Jurkat, Clone E6-1 (cell line): ENCODE data around the gene PPP6R3.

Experiments used
- DNase-seq: peaks from one replicate; pipeline ENCODE4 v3.0.0-alpha.2; 2011; ENCODE audit warnings: low read depth, low spot score
- H3K4me3 ChIP-seq: 2 replicates; pipeline ENCODE4 v1.5.1; 2011; ENCODE audit warnings: mild to moderate bottlenecking, low read length, control low read depth, moderate library complexity

PPP6R3 gene

GRCh38 chr11:68480193-68480592 lies 19.6 kb downstream of the PPP6R3 start:
- H3K4me3 ChIP-seq, result no peak overlapping the region
- DNase-seq, result no peak

- no peak for DNase-seq
These were observed 20.4 kb downstream of the PPP6R3 start for GRCh38 chr11:68480852-68481510.

GRCh38 chr11:68481579-68482240 lies 21.2 kb downstream of the PPP6R3 start:
- H3K4me3 ChIP-seq, result no peak overlapping the region
- DNase-seq, result no peak

More at GRCh38 chr11:68480852-68481510, 20.4 kb downstream of the PPP6R3 start:
- no peak overlapping the region for H3K4me3 ChIP-seq

GRCh38 chr11:68488623-68489022 lies 28.1 kb downstream of the PPP6R3 start:
- no peak for DNase-seq
- H3K4me3 ChIP-seq, result no peak overlapping the region

GRCh38 chr11:68495220-68495729 lies 34.7 kb downstream of the PPP6R3 start:
- DNase-seq, result no peak
- no peak overlapping the region for H3K4me3 ChIP-seq

- DNase-seq, result no peak
- no peak overlapping the region for H3K4me3 ChIP-seq
These were observed 35.3 kb downstream of the PPP6R3 start for GRCh38 chr11:68495872-68496271.

GRCh38 chr11:68497761-68498160 lies 37.2 kb downstream of the PPP6R3 start:
- no peak overlapping the region for H3K4me3 ChIP-seq
- DNase-seq, result no peak

GRCh38 chr11:68498321-68498720 lies 37.8 kb downstream of the PPP6R3 start:
- DNase-seq, result no peak
- H3K4me3 ChIP-seq, result no peak overlapping the region

- H3K4me3 ChIP-seq, result no peak overlapping the region
- DNase-seq, result no peak
These were observed 38.6 kb downstream of the PPP6R3 start for GRCh38 chr11:68498903-68499883.

GRCh38 chr11:68500206-68500605 lies 39.7 kb downstream of the PPP6R3 start:
- no peak for DNase-seq
- no peak overlapping the region for H3K4me3 ChIP-seq

- no peak for DNase-seq
- H3K4me3 ChIP-seq, result no peak overlapping the region
These were observed 41.3 kb downstream of the PPP6R3 start for GRCh38 chr11:68501813-68502212.

GRCh38 chr11:68503251-68503687 lies 42.7 kb downstream of the PPP6R3 start:
- DNase-seq, result no peak

GRCh38 chr11:68503792-68504191 lies 43.2 kb downstream of the PPP6R3 start:
- H3K4me3 ChIP-seq, result no peak overlapping the region
- DNase-seq, result no peak

More at GRCh38 chr11:68503251-68503687, 42.7 kb downstream of the PPP6R3 start:
- no peak overlapping the region for H3K4me3 ChIP-seq

- no peak overlapping the region for H3K4me3 ChIP-seq
- DNase-seq, result no peak
These were observed 44.0 kb downstream of the PPP6R3 start for GRCh38 chr11:68504432-68505066.

- no peak overlapping the region for H3K4me3 ChIP-seq
- no peak for DNase-seq
These were observed 45.0 kb downstream of the PPP6R3 start for GRCh38 chr11:68505596-68505995.

GRCh38 chr11:68506908-68507307 lies 46.4 kb downstream of the PPP6R3 start:
- DNase-seq, result no peak
- no peak overlapping the region for H3K4me3 ChIP-seq

GRCh38 chr11:68508425-68508824 lies 47.9 kb downstream of the PPP6R3 start:
- no peak overlapping the region for H3K4me3 ChIP-seq
- DNase-seq, result no peak

GRCh38 chr11:68509066-68509465 lies 48.5 kb downstream of the PPP6R3 start:
- DNase-seq, result no peak
- H3K4me3 ChIP-seq, result no peak overlapping the region

GRCh38 chr11:68513930-68514487 lies 53.5 kb downstream of the PPP6R3 start:
- H3K4me3 ChIP-seq, result no peak overlapping the region
- DNase-seq, result no peak
